Central memory CD8-positive, alpha-beta T cell (primary cell): ENCODE data around the gene CCDC8.
"Not testable (repeated sequence)": the region's sequence is repeated elsewhere in the genome, so short reads cannot be mapped to it uniquely, and the experiment has no call there.

ENCODE experiments used
- ATAC-seq: fragments of 150-1000 bp; cut with Tn5 transposase; replicated peaks from 2 replicates; pipeline ENCODE4 v1.10.0; 2022; ENCODE audit warnings: mild to moderate bottlenecking, moderate FRiP score, moderate number of reproducible peaks; ENCODE audit not compliant: poor library complexity, severe bottlenecking; ENCODE audit errors: extremely low read depth
- DNase-seq, 2 donors: peaks; one replicate each; pipeline ENCODE4 v3.0.0; 2021; ENCODE audit warnings: low spot score in 2 of 2
- H3K27ac Mint-ChIP-seq: one replicate; pipeline ENCODE4 v1.8.0; 2022; ENCODE audit warnings: low read depth, mild to moderate bottlenecking, moderate library complexity, mixed read lengths
- H3K27me3 Mint-ChIP-seq: one replicate; pipeline ENCODE4 v1.8.0; 2022; ENCODE audit warnings: mixed read lengths
- H3K36me3 Mint-ChIP-seq: one replicate; pipeline ENCODE4 v1.8.0; 2022; ENCODE audit warnings: mild to moderate bottlenecking, moderate library complexity, mixed read lengths; ENCODE audit not compliant: insufficient read depth
- H3K4me1 Mint-ChIP-seq: one replicate; pipeline ENCODE4 v1.8.0; 2022; ENCODE audit warnings: mixed read lengths
- H3K4me3 Mint-ChIP-seq: one replicate; pipeline ENCODE4 v1.8.0; 2022; ENCODE audit warnings: mild to moderate bottlenecking, moderate library complexity, mixed read lengths
- H3K9me3 Mint-ChIP-seq: one replicate; pipeline ENCODE4 v1.8.0; 2022; ENCODE audit warnings: mixed read lengths

CCDC8 gene

GRCh38 chr19:46447006-46447405 is 33.6 kb upstream of the CCDC8 start:
- Mint-ChIP-seq H3K27me3 (peaks cover 47% of the 10 kb centered on the region), H3K27ac (no peak overlapping the region), H3K4me3 (no peak overlapping the region), H3K9me3 (peaks cover 8% of the 10 kb centered on the region), H3K36me3 (peaks cover 2% of the 10 kb centered on the region), H3K4me1 (peaks cover 6% of the 10 kb centered on the region)
- DNase-seq (no peak), ATAC-seq (no peak)

GRCh38 chr19:46446021-46446420 is 32.7 kb upstream of the CCDC8 start:
- H3K36me3 Mint-ChIP-seq: peaks cover 2% of the 10 kb centered on the region
- H3K27ac Mint-ChIP-seq: no peak overlapping the region
- ATAC-seq (no peak), DNase-seq (no peak)
- peaks cover 6% of the 10 kb centered on the region for H3K4me1 Mint-ChIP-seq
- peaks cover 40% of the 10 kb centered on the region for H3K27me3 Mint-ChIP-seq
- peaks cover 8% of the 10 kb centered on the region for H3K9me3 Mint-ChIP-seq
- H3K4me3 Mint-ChIP-seq: no peak overlapping the region

GRCh38 chr19:46442808-46443450 is 29.6 kb upstream of the CCDC8 start:
- no peak for DNase-seq
- H3K4me1 Mint-ChIP-seq: peaks cover 6% of the 10 kb centered on the region

GRCh38 chr19:46441866-46442265 is 28.5 kb upstream of the CCDC8 start:
- Mint-ChIP-seq H3K4me1 (peaks cover 6% of the 10 kb centered on the region), H3K36me3 (peaks cover 2% of the 10 kb centered on the region), H3K9me3 (no peaks in the 10 kb centered on the region), H3K27me3 (peaks cover 12% of the 10 kb centered on the region), H3K4me3 (no peak overlapping the region), H3K27ac (no peak overlapping the region)
- no peak for DNase-seq
- no peak for ATAC-seq

More at GRCh38 chr19:46442808-46443450, 29.6 kb upstream of the CCDC8 start:
- Mint-ChIP-seq H3K27ac (no peak overlapping the region), H3K36me3 (peaks cover 2% of the 10 kb centered on the region), H3K27me3 (peaks cover 22% of the 10 kb centered on the region), H3K9me3 (no peaks in the 10 kb centered on the region), H3K4me3 (no peak overlapping the region)
- ATAC-seq: no peak

- H3K36me3 Mint-ChIP-seq, DNase-seq, ATAC-seq, H3K4me1 Mint-ChIP-seq, H3K9me3 Mint-ChIP-seq, H3K27ac Mint-ChIP-seq, H3K4me3 Mint-ChIP-seq: not testable (repeated sequence)
- H3K27me3 Mint-ChIP-seq: peaks cover 40% of the 10 kb centered on the region
These were observed 22.3 kb upstream of the CCDC8 start for GRCh38 chr19:46435689-46436088.

- Mint-ChIP-seq H3K4me3 (no peak overlapping the region), H3K27me3 (peaks cover 47% of the 10 kb centered on the region), H3K36me3 (no peaks in the 10 kb centered on the region), H3K9me3 (no peaks in the 10 kb centered on the region), H3K27ac (no peak overlapping the region), H3K4me1 (no peaks in the 10 kb centered on the region)
- ATAC-seq: no peak
- DNase-seq: no peak
These were observed 21.6 kb upstream of the CCDC8 start for GRCh38 chr19:46435009-46435408.

- not testable (repeated sequence) for ATAC-seq, H3K4me3 Mint-ChIP-seq, H3K36me3 Mint-ChIP-seq, DNase-seq, H3K9me3 Mint-ChIP-seq, H3K27ac Mint-ChIP-seq, H3K4me1 Mint-ChIP-seq
- H3K27me3 Mint-ChIP-seq: peaks cover 62% of the 10 kb centered on the region
These were observed 20.1 kb upstream of the CCDC8 start for GRCh38 chr19:46433470-46433869.

- H3K27me3 Mint-ChIP-seq: peaks cover 79% of the 10 kb centered on the region
- ATAC-seq: no peak
- peaks cover 3% of the 10 kb centered on the region for H3K36me3 Mint-ChIP-seq
- H3K9me3 Mint-ChIP-seq: no peaks in the 10 kb centered on the region
- H3K4me3 Mint-ChIP-seq: no peak overlapping the region
- DNase-seq: no peak
- H3K4me1 Mint-ChIP-seq: peaks cover 25% of the 10 kb centered on the region
- no peak overlapping the region for H3K27ac Mint-ChIP-seq
These were observed 18.5 kb upstream of the CCDC8 start for GRCh38 chr19:46431824-46432223.

GRCh38 chr19:46429999-46430398 is 16.6 kb upstream of the CCDC8 start:
- Mint-ChIP-seq H3K4me3 (no peak overlapping the region), H3K9me3 (no peaks in the 10 kb centered on the region), H3K27ac (no peak overlapping the region), H3K4me1 (peaks cover 33% of the 10 kb centered on the region), H3K36me3 (peaks cover 5% of the 10 kb centered on the region), H3K27me3 (peaks cover 91% of the 10 kb centered on the region)
- DNase-seq: no peak
- ATAC-seq: no peak

GRCh38 chr19:46428239-46429135 is 15.1 kb upstream of the CCDC8 start, which contains the start of gene PNMA8C:
PNMA8C (minus strand) TSS chr19:46428936; CDS start chr19:46428359, 577 bp downstream.
- Mint-ChIP-seq H3K4me1 (peaks cover 33% of the 10 kb centered on the region), H3K27ac (peak within 1 kb of the TSS; percentile 85), H3K36me3 (peaks cover 5% of the 10 kb centered on the region), H3K4me3 (peak within 1 kb of the TSS; percentile 76), H3K27me3 (peaks cover 81% of the 10 kb centered on the region), H3K9me3 (no peaks in the 10 kb centered on the region)
- DNase-seq (peak in 1 of 2 donors; percentile 39), ATAC-seq (peak; percentile 67)

GRCh38 chr19:46427518-46428045 is 14.2 kb upstream of the CCDC8 start:
- Mint-ChIP-seq H3K4me3 (peak overlapping the region; percentile 76), H3K36me3 (peaks cover 5% of the 10 kb centered on the region), H3K27ac (peak overlapping the region; percentile 56), H3K4me1 (peaks cover 33% of the 10 kb centered on the region), H3K27me3 (peaks cover 84% of the 10 kb centered on the region), H3K9me3 (no peaks in the 10 kb centered on the region)
- DNase-seq: no peak
- no peak for ATAC-seq

DNA sequence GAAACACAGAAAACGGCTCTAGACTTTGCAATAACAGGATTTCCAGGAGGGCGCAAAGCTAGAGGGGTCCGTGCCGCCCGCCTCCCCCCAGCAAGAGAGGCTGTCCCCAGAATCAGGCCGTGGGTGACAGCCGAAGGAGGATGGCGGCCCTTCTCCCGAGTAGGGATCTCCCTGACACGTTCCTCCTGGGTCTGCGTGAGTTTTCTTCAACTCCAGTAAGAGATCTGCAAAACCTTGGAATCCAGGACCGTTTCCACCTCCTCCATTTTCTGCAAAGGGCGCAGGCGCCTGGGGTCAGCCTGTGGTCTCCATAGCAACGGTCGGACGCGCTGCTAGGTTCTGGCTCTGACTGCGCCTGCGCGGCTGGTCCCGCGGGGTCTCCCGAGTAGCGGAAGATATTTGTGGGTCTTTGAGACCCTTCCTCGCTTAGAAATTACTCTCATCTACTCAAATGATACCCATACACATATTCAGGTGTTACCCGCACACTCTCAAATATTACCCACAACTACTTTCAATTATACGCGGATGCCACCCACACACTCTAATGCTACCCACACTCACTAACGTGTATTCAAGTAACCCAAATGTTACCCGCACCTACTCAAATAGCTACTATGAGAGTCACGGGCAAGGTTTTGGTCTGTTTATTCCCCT is 13.3 kb upstream of the CCDC8 start:
- peaks cover 5% of the 10 kb centered on the region for H3K36me3 Mint-ChIP-seq

More for the DNA sequence above, 13.3 kb upstream of the CCDC8 start:
- peaks cover 33% of the 10 kb centered on the region for H3K4me1 Mint-ChIP-seq
- peaks cover 81% of the 10 kb centered on the region for H3K27me3 Mint-ChIP-seq
- no peak for ATAC-seq
- no peaks in the 10 kb centered on the region for H3K9me3 Mint-ChIP-seq
- no peak overlapping the region for H3K27ac Mint-ChIP-seq
- DNase-seq: no peak
- peak overlapping the region; percentile 76 for H3K4me3 Mint-ChIP-seq
